Urinary bladder (tissue), 4 donors: ENCODE measurements around the gene AFF1. TPM values are rescaled to one million over a fixed set of nuclear protein-coding genes. Genes with fewer than 3 reads are reported as not detected.

Source experiments
- DNase-seq: peaks from one replicate; pipeline ENCODE4 v3.0.0-alpha.2; 2015; ENCODE audit errors: extremely low spot score
- H3K27ac ChIP-seq: one replicate; pipeline ENCODE4 v1.5.1; 2013; ENCODE audit warnings: low read depth, mild to moderate bottlenecking, moderate library complexity
- H3K36me3 ChIP-seq: one replicate; pipeline ENCODE4 v1.6.1; 2013; ENCODE audit warnings: mild to moderate bottlenecking, moderate library complexity; ENCODE audit not compliant: insufficient read depth
- H3K4me1 ChIP-seq: one replicate; pipeline ENCODE4 v1.6.1; 2013; ENCODE audit warnings: mild to moderate bottlenecking, moderate library complexity; ENCODE audit not compliant: insufficient read depth
- H3K4me3 ChIP-seq: one replicate; pipeline ENCODE4 v1.5.1; 2013; ENCODE audit warnings: low read depth, low read length
- WGBS: extraction: QIAGEN DNeasy Blood & Tissue Kit; methylation state at CpG from one replicate; pipeline ENCODE4 v1.1.7; 2013; 5-methylcytosine and 5-hydroxymethylcytosine counted together
- polyA plus RNA-seq: library from polyadenylated mRNA; stranded (reverse); fragments of 200-250 nt; gene quantifications from one replicate; pipeline ENCODE4 v1.2.3, GENCODE V29; 2013
- total RNA-seq: library from RNA; depleted of rRNA; stranded (reverse); fragments of >200 nt; gene quantifications from one replicate; pipeline ENCODE4 v1.2.3, GENCODE V29; 2014
- donor health status: healthy with polysubstance abuse.
- donor health status: healthy.

AFF1 gene
- total RNA-seq (32.8 TPM), polyA plus RNA-seq (22.8 TPM)

DNA sequence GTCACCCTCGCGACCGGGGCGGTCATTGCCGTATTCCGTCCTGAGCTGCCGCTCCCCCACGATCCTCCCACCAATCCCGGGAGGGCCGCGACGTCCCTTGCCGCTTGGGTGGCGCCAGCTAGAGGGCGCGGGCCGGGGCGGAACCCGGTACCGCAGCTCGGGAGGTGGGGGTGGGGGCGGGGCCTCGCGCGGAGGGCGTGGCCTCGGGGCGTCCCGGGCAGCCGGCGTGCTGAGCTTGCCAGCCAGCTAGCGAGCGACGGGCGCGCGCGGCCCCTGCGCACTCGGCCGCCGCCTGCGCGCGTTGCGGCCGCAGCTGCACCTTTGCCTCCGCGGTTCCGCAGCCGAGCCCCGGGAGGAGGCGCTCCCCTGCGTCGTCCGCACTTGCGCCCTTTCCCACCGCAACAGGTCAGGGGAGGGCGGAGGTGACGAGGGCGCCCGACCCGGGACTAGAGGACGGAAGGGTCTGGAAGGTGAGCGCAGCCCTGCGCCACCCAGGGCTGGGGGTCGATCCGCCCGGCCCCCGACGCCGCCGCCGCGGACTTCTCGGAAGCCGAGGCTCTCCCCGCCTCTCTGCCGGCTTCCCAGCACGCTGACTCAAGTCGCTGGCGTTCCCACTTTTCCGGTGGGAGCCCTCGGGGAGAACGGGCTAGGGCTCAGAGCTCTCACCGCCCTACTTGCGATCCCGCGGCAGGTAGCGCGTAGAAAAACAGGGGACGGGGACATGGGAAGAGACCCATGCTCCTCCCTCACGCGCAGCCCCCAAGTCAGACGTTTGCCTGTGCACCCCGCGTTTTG, at the start of gene AFF1:
Gene AFF1 (plus strand): TSS at position 241 of the 795 bp plus-strand sequence. CDS start 13,523 bp downstream, outside the sequence.
- H3K4me3 ChIP-seq, result peak within 1 kb of the TSS; percentile 82
- under 1% methylated on average over 97 of the region's 97 CpGs for WGBS
- peak; percentile 64 for DNase-seq
- no peaks in the 10 kb centered on the region for H3K36me3 ChIP-seq
- H3K4me1 ChIP-seq, result peaks cover 2% of the 10 kb centered on the region
- peak within 1 kb of the TSS; percentile 95 for H3K27ac ChIP-seq

DNA sequence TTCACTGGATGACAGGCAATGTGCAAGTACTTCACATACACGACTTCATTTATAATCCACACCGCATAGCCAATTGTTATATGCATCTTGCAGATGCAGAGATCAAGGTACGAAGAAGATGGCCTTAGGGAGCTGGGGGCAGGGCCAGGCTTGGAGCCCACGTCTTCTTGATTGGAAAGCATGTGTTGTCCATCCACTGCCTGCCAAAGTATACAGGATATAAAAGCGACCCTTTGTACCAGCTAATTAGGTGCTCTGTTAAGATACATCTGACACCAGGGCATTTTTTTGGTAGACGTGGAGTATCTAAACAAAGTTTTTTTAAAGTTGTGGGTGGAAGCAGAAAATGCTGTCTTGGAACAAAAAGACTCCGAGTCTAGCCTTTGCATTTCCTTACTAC, 44.0 kb upstream of the AFF1 start:
- Histone ChIP-seq H3K36me3 (no peaks in the 10 kb centered on the region), H3K4me3 (no peak overlapping the region), H3K4me1 (no peaks in the 10 kb centered on the region), H3K27ac (no peak overlapping the region)
- DNase-seq, result no peak
- WGBS, result 72% methylated on average over 7 of the region's 7 CpGs

DNA sequence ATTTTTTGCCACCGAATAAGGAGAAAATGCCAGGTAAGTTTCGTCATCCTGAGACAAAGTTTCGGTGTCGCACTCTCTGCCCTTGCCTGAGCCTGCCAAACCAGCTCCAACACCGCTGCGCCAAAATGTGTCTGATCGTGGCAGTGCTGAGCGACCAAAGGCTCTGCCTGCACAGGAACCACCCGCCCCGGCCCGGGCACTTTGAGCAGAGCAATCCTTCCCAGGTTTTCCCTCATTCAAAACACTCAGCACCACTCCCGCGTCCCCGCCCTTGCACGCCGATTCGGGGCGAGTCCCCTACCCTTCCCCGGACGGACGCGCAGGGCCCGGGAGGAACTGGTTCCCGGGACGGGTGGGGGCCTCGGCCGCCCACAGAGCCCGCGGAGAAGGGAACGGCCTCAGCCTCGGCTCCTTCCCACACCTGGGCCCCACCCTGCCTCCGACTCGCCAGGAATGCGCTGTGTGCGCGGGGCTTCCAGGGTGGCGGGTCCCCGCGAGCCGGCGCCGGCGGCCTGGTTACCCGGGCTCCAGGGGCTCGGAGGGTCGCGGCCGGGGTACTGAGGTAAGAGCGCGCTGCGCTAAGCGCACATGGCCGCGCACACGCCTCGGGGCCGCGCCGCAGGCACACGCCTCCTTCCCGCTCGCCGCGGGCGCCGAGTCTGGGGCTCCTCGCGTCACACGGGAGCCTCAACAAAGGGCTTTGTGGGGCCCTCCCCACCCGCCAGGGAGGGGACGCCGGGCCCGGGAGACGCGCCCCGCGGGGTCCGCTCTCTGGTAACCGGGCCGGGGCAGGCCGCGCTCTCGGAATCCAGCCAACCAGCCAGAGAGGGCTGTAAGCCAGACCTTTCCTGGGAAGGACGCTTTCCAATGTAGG, 42.8 kb upstream of the AFF1 start, which contains the start of gene C4orf36:
Gene C4orf36 (minus strand): TSS at position 661 of the 874 bp plus-strand sequence. CDS start 902 bp downstream, outside the sequence.
- no peak for DNase-seq
- Histone ChIP-seq H3K36me3 (no peaks in the 10 kb centered on the region), H3K4me1 (no peaks in the 10 kb centered on the region), H3K4me3 (peak within 1 kb of the TSS; percentile 67), H3K27ac (no peak within 1 kb of the TSS)
- 1% methylated on average over 84 of the region's 84 CpGs for WGBS

- no peak for DNase-seq
- peak overlapping the region; percentile 67 for H3K4me3 ChIP-seq
- H3K27ac ChIP-seq, result no peak overlapping the region
- no peaks in the 10 kb centered on the region for H3K36me3 ChIP-seq
- WGBS, result 5% methylated on average over 13 of the region's 13 CpGs
- H3K4me1 ChIP-seq, result no peaks in the 10 kb centered on the region
Observed at GRCh38 chr4:86892636-86892960, 42.2 kb upstream of the AFF1 start.

- Histone ChIP-seq H3K36me3 (no peaks in the 10 kb centered on the region), H3K4me3 (no peak overlapping the region), H3K27ac (no peak overlapping the region), H3K4me1 (no peaks in the 10 kb centered on the region)
- no peak for DNase-seq
- WGBS, result 83% methylated on average over 19 of the region's 19 CpGs
Observed at GRCh38 chr4:86893136-86893535, 41.7 kb upstream of the AFF1 start.

DNA sequence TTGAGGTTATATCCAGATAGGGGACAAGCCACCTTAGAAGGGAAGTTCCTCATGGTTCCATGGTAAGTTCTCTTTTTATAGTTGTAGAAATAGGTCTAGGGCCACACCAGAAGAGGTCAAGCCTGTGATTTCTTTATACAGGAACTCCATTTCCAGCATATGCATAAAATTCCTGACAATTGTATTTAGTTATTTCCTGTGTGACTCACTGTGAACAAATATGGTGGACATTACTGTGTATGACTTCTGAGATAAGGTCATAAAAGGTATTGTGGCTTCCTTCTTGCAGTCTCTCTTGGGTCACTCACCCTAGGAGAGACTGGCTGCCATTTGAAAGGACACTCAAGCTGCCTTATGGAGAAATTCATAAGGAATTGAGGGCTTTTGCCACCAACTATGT, 40.4 kb upstream of the AFF1 start:
- DNase-seq, result no peak
- no peak overlapping the region for H3K27ac ChIP-seq
- no peaks in the 10 kb centered on the region for H3K4me1 ChIP-seq
- no peaks in the 10 kb centered on the region for H3K36me3 ChIP-seq
- no peak overlapping the region for H3K4me3 ChIP-seq

DNA sequence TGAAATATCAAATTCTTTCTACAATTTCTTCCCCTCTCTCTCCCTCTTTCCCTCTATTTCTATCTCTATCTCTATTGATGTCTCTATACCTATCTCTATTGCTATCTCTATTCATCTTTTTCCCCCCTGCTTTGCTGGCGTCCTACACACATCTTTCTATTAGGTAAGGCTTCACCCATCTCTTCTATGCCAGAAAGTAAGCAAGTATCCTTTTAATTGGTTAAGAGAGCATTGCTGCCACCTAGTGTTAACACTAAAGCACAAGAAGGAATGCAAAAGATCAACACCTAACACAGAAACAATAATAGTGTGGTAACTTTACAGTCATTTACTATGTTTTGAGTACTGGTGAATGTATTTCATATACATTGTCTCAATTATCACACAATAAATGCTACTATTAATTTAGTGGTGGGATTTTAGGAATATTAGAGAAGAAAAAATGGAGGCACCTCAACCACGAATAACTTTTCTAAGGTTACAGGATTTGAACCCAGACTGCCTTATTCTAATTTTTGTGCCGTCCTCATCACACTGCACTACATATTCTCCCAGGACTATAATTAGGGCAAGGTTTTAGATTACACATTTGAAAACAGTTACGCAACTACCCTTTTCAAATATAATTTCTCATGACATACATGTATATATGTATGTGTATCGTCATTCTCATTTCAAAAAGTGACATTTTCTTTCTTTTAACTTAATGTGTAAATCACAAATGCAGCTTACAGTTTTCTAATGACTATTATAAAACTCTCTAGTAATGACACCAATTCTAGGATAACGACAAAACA, 38.9 kb upstream of the AFF1 start:
- Histone ChIP-seq H3K27ac (no peak overlapping the region), H3K4me1 (no peaks in the 10 kb centered on the region), H3K4me3 (no peak overlapping the region), H3K36me3 (no peaks in the 10 kb centered on the region)
- 77% methylated on average over 6 of the region's 6 CpGs for WGBS
- DNase-seq, result no peak

GRCh38 chr4:86896596-86896995, 38.2 kb upstream of the AFF1 start:
- no peak for DNase-seq
- Histone ChIP-seq H3K4me3 (no peak overlapping the region), H3K27ac (no peak overlapping the region), H3K4me1 (no peaks in the 10 kb centered on the region), H3K36me3 (no peaks in the 10 kb centered on the region)
- 58% methylated on average over 4 of the region's 4 CpGs for WGBS

GRCh38 chr4:86898562-86898961, 36.2 kb upstream of the AFF1 start:
- Histone ChIP-seq H3K4me1 (no peaks in the 10 kb centered on the region), H3K36me3 (no peaks in the 10 kb centered on the region), H3K27ac (no peak overlapping the region), H3K4me3 (no peak overlapping the region)
- no peak for DNase-seq
- 91% methylated on average over 4 of the region's 4 CpGs for WGBS

GRCh38 chr4:86901864-86902263, 32.9 kb upstream of the AFF1 start:
- H3K4me3 ChIP-seq, result no peak overlapping the region
- no peak overlapping the region for H3K27ac ChIP-seq
- no peak for DNase-seq
- WGBS, result 96% methylated on average over 3 of the region's 3 CpGs
- H3K36me3 ChIP-seq, result no peaks in the 10 kb centered on the region
- no peaks in the 10 kb centered on the region for H3K4me1 ChIP-seq

DNA sequence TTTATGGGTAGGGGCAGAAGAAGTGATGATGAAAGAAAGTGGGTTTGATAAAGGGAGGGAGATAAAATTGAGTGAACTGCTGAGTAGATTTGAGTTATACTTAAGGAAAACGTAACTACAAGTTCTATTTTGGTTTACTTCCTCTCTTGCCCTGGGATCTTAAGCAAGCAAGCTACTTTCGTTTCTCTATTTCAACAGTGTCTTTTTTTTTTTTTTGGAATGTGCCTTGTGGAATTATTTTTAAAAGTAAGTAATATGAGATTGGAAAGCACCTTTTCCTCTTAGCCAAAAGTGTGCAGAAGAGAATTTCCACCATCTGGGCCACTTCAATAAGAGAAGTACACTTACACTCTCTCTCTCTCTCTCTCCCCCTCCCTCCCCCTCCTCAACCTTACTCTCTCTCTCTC, 26.6 kb upstream of the AFF1 start:
- Histone ChIP-seq H3K36me3 (no peaks in the 10 kb centered on the region), H3K4me1 (no peaks in the 10 kb centered on the region), H3K27ac (no peak overlapping the region), H3K4me3 (no peak overlapping the region)
- no peak for DNase-seq
- WGBS, result 10% methylated on average over 2 of the region's 2 CpGs

- Histone ChIP-seq H3K36me3 (no peaks in the 10 kb centered on the region), H3K4me3 (no peak overlapping the region), H3K27ac (no peak overlapping the region), H3K4me1 (no peaks in the 10 kb centered on the region)
- DNase-seq, result no peak
- 41% methylated on average over 8 of the region's 8 CpGs for WGBS
Observed at GRCh38 chr4:86909546-86910295, 25.1 kb upstream of the AFF1 start.

DNA sequence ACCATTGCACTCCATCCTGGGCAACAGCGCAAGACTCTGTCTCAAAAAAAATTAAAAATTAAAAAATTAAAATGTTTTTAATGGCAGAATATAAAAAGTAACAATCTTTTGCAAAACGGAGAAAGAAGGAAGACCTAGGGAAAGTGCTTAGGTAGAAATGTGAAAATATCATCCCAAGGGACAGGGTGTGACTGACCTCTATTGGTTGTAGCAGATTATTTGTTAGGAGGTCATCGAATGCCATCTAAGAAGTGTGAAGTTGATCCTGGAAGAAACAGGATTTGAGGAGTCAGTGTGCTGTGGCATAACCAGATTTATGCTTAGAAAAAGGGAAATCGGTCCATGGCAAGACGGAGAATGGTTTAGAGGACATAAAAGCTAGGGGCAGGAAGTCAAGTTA, 24.4 kb upstream of the AFF1 start:
- Histone ChIP-seq H3K4me3 (no peak overlapping the region), H3K4me1 (no peaks in the 10 kb centered on the region), H3K36me3 (no peaks in the 10 kb centered on the region), H3K27ac (no peak overlapping the region)
- WGBS, result 88% methylated on average over 5 of the region's 5 CpGs
- no peak for DNase-seq
